ENCODE data around the gene ZBED6. TPM values are rescaled to one million over a fixed set of nuclear protein-coding genes. Genes with fewer than 3 reads are reported as not detected.

Gene ZBED6
- total RNA-seq, 1 donor from 2014 or later: 6.9 TPM

DNA sequence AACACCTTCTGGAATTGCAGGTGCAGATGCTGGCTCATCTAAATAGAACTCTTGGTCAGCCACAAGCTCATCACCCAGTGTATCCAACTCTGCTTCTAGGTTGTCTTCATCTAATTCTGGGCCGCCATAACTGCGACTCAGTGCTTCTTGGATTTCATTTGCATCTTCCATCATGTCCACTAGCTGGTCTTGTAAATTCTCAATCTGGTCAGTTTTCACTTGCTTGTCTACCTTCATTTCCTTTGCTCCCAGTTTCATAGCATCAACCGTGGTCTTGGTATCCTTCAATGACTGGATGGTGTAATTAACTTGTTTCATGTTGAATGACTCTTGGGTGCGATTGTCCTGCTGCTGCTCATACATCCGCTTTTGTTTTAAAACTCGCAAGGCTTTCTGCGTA lies 10.3 kb downstream of the ZBED6 start:
- Histone ChIP-seq H3K27ac (no peak overlapping the region), H3F3A (ENCODE audit: low read depth) (no peaks in the 10 kb centered on the region), H4K20me1 (ENCODE audit: low read depth) (peaks cover 39% of the 10 kb centered on the region), H3K9ac (no peak overlapping the region), H3K36me3 (peaks cover 17% of the 10 kb centered on the region), H2AFZ (replicated peaks) (no peak overlapping the region), H3K27me3 (no peaks in the 10 kb centered on the region), H3K4me1 (no peaks in the 10 kb centered on the region), H3K9me3 (ENCODE audit: low read depth) (no peaks in the 10 kb centered on the region), H3K4me2 (no peak overlapping the region), H3K4me3 (no peak overlapping the region), H3K79me2 (ENCODE audit: low read depth) (peaks cover 100% of the 10 kb centered on the region)
- H3K9me3 Mint-ChIP-seq: peaks cover 17% of the 10 kb centered on the region
- TF ChIP-seq EZH2phosphoT487 (IDR thresholded peaks at IDR 0.05): no peak
- no peak for TF ChIP-seq EZH2 (IDR thresholded peaks at IDR 0.05)
- TF ChIP-seq, protein P1, sequence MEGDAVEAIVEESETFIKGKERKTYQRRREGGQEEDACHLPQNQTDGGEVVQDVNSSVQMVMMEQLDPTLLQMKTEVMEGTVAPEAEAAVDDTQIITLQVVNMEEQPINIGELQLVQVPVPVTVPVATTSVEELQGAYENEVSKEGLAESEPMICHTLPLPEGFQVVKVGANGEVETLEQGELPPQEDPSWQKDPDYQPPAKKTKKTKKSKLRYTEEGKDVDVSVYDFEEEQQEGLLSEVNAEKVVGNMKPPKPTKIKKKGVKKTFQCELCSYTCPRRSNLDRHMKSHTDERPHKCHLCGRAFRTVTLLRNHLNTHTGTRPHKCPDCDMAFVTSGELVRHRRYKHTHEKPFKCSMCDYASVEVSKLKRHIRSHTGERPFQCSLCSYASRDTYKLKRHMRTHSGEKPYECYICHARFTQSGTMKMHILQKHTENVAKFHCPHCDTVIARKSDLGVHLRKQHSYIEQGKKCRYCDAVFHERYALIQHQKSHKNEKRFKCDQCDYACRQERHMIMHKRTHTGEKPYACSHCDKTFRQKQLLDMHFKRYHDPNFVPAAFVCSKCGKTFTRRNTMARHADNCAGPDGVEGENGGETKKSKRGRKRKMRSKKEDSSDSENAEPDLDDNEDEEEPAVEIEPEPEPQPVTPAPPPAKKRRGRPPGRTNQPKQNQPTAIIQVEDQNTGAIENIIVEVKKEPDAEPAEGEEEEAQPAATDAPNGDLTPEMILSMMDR (IDR thresholded peaks at IDR 0.05): no peak
- H3K4me3 Mint-ChIP-seq: no peak overlapping the region
- H3K27me3 Mint-ChIP-seq (ENCODE audit: insufficient read depth, low read depth): peaks cover 4% of the 10 kb centered on the region
- H3K4me1 Mint-ChIP-seq: no peaks in the 10 kb centered on the region
- DNase-seq (ENCODE audit: low spot score): no peak
- no peak overlapping the region for H3K27ac Mint-ChIP-seq
- peaks cover 49% of the 10 kb centered on the region for H3K36me3 Mint-ChIP-seq

DNA sequence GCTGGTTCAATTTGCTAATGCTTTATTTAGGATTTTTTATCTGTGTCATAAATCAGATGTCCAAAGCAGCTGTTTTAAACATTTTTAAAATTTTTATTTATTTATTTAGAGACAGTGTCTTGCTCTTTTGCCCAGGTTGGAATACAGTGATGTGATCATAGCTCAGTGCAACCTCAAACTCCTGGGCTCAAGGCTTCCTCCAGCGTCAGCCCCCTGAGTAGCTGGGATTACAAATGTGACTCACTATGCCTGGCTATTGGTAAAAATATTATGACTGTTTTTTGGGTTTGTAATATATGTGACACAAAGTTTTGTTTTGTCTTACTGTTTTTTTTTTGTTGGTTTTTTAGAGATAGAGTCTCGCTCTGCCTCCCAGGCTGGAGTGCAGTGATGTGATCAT lies 11.8 kb downstream of the ZBED6 start:
- H4K20me1 ChIP-seq (ENCODE audit: low read depth): peaks cover 36% of the 10 kb centered on the region
- no peak overlapping the region for H3K4me2 ChIP-seq
- no peaks in the 10 kb centered on the region for H3K4me1 ChIP-seq
- H3F3A ChIP-seq (ENCODE audit: low read depth): no peaks in the 10 kb centered on the region
- Mint-ChIP-seq H3K9me3 (peaks cover 12% of the 10 kb centered on the region), H3K4me1 (no peaks in the 10 kb centered on the region), H3K27me3 (ENCODE audit: insufficient read depth, low read depth) (peaks cover 4% of the 10 kb centered on the region), H3K27ac (no peak overlapping the region), H3K4me3 (no peak overlapping the region), H3K36me3 (peaks cover 48% of the 10 kb centered on the region)
- DNase-seq (ENCODE audit: low spot score): no peak
- no peak for TF ChIP-seq EZH2phosphoT487 (IDR thresholded peaks at IDR 0.05)
- no peak for TF ChIP-seq EZH2 (IDR thresholded peaks at IDR 0.05)
- TF ChIP-seq, protein P1 (IDR thresholded peaks at IDR 0.05): no peak
- peak overlapping the region; percentile 3 for H3K27ac ChIP-seq
- H3K36me3 ChIP-seq: peaks cover 12% of the 10 kb centered on the region
- no peak overlapping the region for H3K9ac ChIP-seq
- H3K4me3 ChIP-seq: no peak overlapping the region
- H3K79me2 ChIP-seq (ENCODE audit: low read depth): peaks cover 98% of the 10 kb centered on the region
- H2AFZ ChIP-seq (replicated peaks): no peak overlapping the region
- no peaks in the 10 kb centered on the region for H3K27me3 ChIP-seq
- H3K9me3 ChIP-seq (ENCODE audit: low read depth): no peaks in the 10 kb centered on the region

DNA sequence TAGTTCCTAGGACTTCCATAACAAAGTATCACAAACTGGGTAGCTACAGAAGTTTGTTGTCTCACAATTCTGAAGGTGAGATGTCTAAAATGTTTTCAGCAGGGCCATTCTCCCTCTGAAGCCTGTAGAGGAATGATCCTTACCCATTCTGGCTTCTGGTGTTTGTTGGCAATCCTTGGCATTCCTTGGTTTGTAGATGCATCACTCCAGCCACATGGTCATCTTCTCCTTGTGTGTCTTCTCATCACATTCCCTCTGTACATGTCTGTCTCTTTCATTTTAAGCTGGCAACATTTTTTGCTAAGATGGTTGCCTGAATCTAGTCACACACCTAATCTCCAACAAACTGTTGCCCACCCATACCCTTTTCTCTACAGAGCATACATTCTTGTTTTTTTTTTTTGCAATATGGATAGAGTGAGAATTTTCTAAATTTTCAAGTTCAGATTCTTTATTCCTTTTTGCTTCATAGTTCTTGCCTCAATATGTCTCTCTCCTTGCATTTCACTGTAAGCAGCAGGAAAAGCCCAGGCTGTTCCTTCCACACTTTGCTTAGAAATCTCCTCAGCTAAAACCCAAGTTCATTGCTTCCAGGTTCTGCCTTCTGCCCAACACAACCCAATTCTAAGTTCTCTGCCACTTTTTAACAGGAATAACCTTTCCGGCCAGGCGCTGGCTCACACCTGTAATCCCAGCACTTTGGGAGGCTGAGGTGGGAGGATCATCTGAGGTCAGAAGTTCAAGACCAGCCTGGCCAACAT lies 18.3 kb downstream of the ZBED6 start:
- Histone ChIP-seq H2AFZ (replicated peaks) (no peak overlapping the region), H3K9ac (no peak overlapping the region), H3K9me3 (ENCODE audit: low read depth) (no peaks in the 10 kb centered on the region), H3K79me2 (ENCODE audit: low read depth) (peaks cover 75% of the 10 kb centered on the region), H3K4me3 (no peak overlapping the region), H3K4me1 (no peaks in the 10 kb centered on the region), H4K20me1 (ENCODE audit: low read depth) (peaks cover 26% of the 10 kb centered on the region), H3K4me2 (no peak overlapping the region), H3F3A (ENCODE audit: low read depth) (no peaks in the 10 kb centered on the region), H3K36me3 (peaks cover 6% of the 10 kb centered on the region), H3K27me3 (no peaks in the 10 kb centered on the region), H3K27ac (no peak overlapping the region)
- H3K4me3 Mint-ChIP-seq: no peak overlapping the region
- TF ChIP-seq EZH2 (IDR thresholded peaks at IDR 0.05) (no peak), EZH2phosphoT487 (IDR thresholded peaks at IDR 0.05) (no peak)
- TF ChIP-seq, protein P1 (IDR thresholded peaks at IDR 0.05): no peak
- peaks cover 25% of the 10 kb centered on the region for H3K36me3 Mint-ChIP-seq
- no peak for DNase-seq (ENCODE audit: low spot score)
- no peak overlapping the region for H3K27ac Mint-ChIP-seq
- no peaks in the 10 kb centered on the region for H3K4me1 Mint-ChIP-seq
- peaks cover 6% of the 10 kb centered on the region for H3K27me3 Mint-ChIP-seq (ENCODE audit: insufficient read depth, low read depth)
- H3K9me3 Mint-ChIP-seq: no peaks in the 10 kb centered on the region
